SH-SY5Y (cell line): ENCODE data around the gene RERE.

ENCODE experiments used
- GATA2 ChIP-seq: IDR thresholded peaks from 2 replicates; pipeline ENCODE4 v1.6.1; 2011; ENCODE audit warnings: mild to moderate bottlenecking, low read depth, low read length
- GATA3 ChIP-seq: IDR thresholded peaks from 2 replicates; pipeline ENCODE4 v1.6.1; 2011; ENCODE audit warnings: low read depth, mild to moderate bottlenecking, low read length, moderate library complexity

The RERE gene

GRCh38 chr1:8752921-8753713, 64.3 kb downstream of the RERE start:
- TF ChIP-seq GATA3, result no peak
- TF ChIP-seq GATA2, result no peak

- TF ChIP-seq GATA3 (no peak), GATA2 (no peak)
These were observed 65.0 kb downstream of the RERE start for GRCh38 chr1:8752411-8752810.

- TF ChIP-seq GATA3 (no peak), GATA2 (no peak)
These were observed 65.5 kb downstream of the RERE start for GRCh38 chr1:8751984-8752383.

- TF ChIP-seq GATA2 (no peak), GATA3 (no peak)
These were observed 69.3 kb downstream of the RERE start for GRCh38 chr1:8747879-8748825.

- TF ChIP-seq GATA3 (no peak), GATA2 (no peak)
These were observed 70.9 kb downstream of the RERE start for GRCh38 chr1:8746554-8746953.

- TF ChIP-seq GATA2 (peak; percentile 90), GATA3 (peak; percentile 69; the same call in 1 of the 2 replicates)
These were observed 71.6 kb downstream of the RERE start for GRCh38 chr1:8745749-8746390.

- TF ChIP-seq GATA2 (no peak), GATA3 (no peak)
These were observed 72.1 kb downstream of the RERE start for GRCh38 chr1:8745346-8745745.

- TF ChIP-seq GATA3, result no peak
These were observed 75.2 kb downstream of the RERE start for GRCh38 chr1:8742022-8742924.

GRCh38 chr1:8740034-8740449, 77.4 kb downstream of the RERE start:
- no peak for TF ChIP-seq GATA3
- TF ChIP-seq GATA2, result no peak

GRCh38 chr1:8739377-8739776, 78.1 kb downstream of the RERE start:
- no peak for TF ChIP-seq GATA2
- no peak for TF ChIP-seq GATA3

- TF ChIP-seq GATA2, result no peak
- TF ChIP-seq GATA3, result no peak
These were observed 80.5 kb downstream of the RERE start for GRCh38 chr1:8736927-8737326.

GRCh38 chr1:8733484-8733883, 84.0 kb downstream of the RERE start:
- TF ChIP-seq GATA3 (no peak), GATA2 (no peak)

GRCh38 chr1:8731162-8731561, 86.3 kb downstream of the RERE start:
- no peak for TF ChIP-seq GATA2
- no peak for TF ChIP-seq GATA3

GRCh38 chr1:8728464-8728863, 89.0 kb downstream of the RERE start:
- no peak for TF ChIP-seq GATA3
- TF ChIP-seq GATA2, result no peak
